Renal cortex interstitium (tissue), 11 donors: ENCODE results near the gene KRT79. TPM values are rescaled to one million over a fixed set of nuclear protein-coding genes. Genes with fewer than 3 reads are reported as not detected.
"Not testable (repeated sequence)": the region's sequence is repeated elsewhere in the genome, so short reads cannot be mapped to it uniquely, and the experiment has no call there.

Source experiments
- DNase-seq, 11 donors: peaks; one replicate each; pipeline ENCODE4 v3.0.0-alpha.2; 2013; ENCODE audit warnings: low read depth in 9 of 11, low spot score in 4 of 11; ENCODE audit errors: extremely low read depth in 1 of 11
- polyA plus RNA-seq, 3 donors: library from polyadenylated mRNA; unstranded; fragments of 120-200 nt; gene quantifications; one replicate each; pipeline ENCODE4 v1.2.1, GENCODE V29; 2013; ENCODE audit not compliant: insufficient read length in 3 of 3

Gene KRT79
- polyA plus RNA-seq, 3 donors = not detected

DNA sequence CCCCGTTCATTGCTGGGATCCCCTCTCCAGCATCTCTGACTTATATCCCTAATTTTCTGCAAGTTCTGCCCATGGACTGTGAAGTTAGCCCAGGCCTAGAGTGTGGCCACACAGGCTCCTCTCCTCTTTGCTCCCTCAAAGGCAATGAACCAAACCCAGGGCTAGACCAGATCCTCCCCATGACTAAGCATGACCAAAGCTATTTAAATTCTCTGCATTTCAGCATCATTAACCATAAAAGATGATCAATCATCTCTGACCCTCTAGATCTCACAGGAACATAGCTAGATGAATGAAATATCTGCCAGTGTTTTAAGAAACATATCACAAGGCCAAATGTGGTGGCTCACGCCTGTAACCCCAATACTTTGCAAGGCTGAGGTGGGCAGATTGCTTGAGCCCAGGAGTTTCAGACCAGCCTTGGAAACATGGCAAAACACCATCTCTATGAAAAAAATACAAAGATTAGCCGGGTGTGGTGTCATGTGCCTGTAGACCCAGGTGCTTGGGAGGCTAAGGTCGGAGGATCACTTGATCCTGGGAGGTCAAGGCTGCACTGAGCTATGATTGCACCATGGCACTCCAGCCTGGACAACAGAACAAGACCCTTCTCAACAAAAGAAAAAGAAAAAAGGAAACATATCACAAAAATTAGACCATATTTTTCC lies 36.0 kb downstream of the KRT79 start:
- no peak for DNase-seq

DNA sequence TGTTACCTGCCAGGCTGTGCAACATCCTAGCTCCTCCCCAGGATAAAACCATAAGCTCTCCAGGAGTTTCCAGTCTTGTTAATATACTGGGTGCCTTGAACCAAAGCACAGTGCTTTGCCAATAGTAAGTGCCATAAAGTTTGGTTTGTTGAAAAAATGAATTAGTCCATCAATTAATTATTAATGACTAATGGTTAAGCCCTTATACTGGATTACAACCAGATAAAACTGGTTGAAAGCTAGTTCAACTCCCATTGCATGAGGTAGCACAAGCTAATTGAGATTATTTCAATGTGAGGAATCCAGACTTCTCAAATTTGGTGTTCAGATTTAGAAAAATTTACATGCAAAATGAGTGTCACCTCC lies 36.6 kb downstream of the KRT79 start:
- DNase-seq = no peak

DNA sequence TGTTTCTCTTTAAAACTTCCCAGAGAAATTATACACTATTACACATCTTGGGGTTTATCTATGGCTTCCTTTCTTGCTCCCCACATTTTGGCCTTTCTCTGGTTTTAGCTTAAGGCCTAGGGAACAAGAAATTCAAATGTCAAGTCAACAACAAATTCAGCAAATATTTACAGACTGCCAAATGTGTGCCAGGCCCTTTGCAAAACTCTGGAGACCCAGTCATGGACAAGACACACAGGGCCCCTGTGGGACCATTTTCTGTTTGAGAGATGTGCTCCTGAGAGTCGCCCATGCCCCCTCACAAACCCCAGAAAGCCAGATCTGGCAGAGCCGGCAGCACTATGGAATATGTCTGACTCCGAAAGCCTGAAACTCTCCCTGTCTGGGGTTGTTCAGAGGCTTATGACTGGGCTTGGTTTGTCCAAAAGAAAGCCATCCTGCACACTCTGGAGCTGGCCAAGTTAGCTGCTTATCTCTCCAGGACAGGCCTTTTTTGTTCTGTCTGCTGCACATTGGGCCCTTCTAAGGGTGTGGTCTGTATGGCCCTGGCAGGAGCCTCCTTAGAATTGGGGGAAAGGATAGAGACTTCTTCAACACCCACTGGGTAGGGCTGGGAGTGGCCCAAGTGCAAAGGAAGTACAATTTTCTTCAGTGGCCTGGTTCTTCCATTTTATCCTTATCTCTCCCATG lies 37.1 kb downstream of the KRT79 start:
- no peak for DNase-seq

DNA sequence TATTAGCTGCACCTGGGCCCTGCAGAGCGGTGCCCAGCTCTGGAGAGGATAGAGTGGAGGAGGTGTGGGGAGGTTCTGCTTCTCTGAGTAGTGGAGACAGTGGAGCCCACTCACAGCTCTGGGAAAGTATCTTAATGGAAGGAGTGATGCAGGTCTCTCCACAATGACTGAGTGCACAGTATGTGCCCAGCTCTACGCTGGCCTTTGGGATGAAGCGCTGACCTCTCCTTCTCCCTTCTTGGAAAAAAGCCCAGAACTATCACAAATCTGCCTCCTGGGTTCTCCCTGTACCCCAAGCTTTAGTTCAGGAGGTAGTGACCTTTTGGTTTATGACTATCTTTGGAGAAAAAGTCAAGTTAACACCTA lies 37.7 kb downstream of the KRT79 start:
- no peak for DNase-seq

DNA sequence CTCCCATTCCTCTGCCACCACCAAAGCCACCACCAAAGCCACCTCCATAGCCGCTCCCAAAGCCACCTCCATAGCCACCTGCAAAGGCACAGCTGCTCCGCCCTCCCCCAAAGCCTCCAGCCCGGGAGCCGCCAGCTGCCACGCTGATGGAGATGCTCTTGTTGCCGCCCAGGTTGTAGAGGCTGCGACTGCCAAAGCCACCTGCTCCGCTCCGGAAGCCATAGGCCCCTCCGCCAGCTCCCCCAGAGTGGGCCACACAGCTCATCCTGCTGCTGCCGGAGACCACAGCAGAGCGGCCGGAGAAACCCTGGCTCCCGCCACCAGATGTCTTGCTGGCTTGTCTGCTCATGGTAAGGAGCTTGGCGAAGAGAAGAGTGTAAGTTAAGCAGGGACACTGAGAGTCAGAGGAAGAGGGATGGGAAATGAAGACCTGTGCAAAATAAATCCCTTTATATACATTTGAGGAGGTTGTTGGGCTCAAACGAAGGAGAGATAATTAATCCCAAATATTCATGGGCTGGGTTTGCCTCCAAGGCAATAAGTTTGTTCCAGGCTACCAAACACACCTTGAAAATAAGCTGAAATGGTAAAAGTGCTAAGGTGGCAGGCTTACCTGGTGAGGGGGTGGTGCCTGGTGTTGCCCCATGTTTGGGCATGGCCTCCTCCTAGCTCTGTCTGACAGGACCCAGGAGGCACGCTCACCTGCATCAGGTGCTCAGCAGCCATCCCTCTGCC lies 38.2 kb downstream of the KRT79 start, which contains the start of gene KRT3:
TSS of gene KRT3 (minus strand) at position 424 of the 735 bp plus-strand sequence. CDS start at position 349, 75 bp downstream.
- DNase-seq = no peak

DNA sequence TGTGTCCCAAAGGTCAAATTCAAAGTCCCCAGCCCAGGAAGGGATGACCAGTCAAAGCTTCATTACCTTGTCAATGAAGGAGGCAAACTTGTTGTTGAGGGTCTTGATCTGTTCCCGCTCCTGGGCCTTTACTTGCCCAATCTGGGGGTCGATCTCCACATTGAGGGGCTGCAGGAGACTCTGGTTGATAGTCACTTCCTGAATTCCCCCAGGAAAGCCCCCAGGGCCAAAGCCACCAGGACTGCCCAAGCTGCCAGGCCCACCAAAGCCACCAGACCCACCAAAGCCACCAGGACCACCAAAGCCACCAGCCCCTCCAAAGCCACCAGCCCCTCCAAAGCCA lies 38.8 kb downstream of the KRT79 start:
- not testable (repeated sequence) for DNase-seq

DNA sequence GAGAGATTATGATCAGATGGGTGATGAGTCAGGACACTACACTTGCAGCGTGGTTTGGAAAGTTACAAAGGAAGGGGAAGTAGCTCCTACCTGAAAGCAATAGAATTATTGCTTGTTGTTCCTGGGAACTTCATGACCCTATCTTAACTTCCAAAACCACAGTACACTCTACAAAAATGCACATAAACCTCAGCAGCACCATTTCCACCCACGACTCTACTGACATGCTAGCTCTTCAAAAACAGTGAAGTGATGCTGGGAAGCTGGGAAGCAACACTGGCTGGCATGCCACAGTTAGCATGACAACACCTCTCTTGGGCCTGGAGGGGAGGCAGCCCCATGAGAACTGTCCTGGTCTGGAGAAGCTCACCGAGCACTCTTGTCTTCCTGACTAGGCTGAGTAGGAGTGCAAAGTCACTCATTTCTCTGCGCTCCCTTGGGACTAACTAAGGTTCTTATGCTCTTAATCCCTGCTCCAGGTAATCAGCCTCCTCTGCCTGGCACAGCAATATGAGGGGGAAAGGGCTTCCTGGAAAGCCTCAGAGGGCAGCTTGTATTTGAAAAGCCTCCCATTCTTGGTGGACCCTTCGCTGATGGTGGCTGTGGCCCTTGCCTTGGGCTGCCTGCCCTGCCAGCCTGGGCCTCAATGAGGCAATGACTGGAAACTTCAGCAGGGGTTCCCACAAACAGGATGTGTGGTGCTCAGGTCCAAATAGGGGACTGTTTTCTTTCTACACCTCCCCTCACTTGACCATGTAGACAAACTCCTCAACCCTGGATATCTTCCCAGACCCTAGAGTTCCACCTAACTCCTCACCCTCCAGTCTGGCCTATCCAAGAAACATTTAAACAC lies 39.4 kb downstream of the KRT79 start:
- no peak for DNase-seq

DNA sequence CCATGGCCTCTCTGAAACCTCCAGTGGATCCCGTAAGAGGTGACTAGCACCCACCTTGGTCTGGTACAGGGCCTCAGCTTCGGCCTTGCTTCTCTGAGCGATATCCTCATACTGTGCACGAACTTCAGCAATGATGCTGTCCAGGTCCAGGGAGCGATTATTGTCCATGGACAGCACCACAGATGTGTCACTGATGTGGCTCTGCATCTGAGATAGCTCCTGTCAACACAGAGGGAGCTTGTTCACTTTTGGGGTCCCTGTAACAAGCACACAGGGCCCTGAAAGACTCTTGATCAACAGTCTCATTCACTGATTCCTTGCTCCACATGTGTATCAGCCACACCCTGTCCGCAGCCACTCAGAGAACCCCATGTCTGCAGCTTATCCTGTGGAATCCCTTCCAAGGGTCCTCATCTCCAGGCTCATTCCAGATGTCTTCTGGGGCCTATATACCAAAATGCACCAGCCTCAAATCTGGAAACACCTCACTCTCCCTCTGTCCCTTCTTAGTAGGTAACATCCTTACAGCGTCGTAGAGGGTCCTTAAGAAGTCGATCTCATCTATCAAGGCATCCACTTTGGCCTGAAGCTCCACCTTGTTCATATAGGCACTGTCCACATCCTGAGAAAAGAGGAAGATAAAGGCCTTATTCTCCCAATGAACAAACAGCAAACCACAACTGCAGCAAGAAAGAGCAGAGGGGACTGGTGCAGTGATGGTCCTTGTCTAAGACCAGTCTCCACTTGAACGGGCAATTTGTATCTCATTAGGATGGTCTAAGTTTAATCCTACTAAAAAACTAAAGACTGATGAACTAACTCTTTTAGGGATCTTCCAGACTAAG lies 41.7 kb downstream of the KRT79 start:
- DNase-seq = no peak

DNA sequence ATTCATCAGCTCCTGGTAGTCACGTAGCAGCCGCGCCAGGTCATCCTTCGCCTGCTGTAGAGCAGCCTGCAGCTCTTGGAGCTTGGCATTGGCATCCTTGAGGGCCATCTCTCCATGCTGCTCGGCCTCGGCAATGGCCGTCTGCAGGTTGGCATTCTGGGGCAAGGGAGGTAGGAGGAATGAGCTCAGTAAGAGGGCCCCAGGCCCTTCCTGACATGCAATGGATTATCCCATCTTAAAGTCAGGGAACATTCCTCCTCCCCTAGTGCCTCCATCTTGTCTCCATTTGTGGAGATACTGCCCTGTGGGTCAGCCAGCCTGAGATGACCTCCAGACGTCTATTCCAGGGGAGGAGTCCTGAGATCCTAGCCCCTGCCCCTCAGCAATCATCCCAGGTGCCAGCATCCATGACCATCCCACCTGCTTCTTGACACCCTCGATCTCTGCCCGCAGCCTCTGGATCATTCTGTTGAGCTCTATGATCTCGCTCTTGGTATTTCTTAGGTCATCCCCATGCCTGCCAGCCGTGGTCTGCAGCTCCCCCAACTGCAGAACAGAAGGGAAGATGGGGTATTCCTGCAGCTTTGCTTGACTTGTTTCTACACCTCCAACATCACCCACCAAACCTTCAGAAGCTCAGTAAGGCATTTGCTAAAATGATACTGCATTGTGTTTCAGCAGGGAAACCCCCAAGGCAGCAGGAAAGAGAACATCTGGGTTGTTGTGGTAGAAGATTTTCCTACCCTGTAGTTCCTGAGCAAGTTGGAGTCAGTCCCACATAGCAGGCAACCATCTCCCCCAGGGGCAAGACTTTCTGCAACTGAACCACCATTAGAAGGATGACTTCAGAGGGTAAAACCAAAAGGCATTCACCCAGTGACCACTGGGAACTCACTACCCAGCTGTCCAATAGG lies 42.6 kb downstream of the KRT79 start:
- no peak for DNase-seq

DNA sequence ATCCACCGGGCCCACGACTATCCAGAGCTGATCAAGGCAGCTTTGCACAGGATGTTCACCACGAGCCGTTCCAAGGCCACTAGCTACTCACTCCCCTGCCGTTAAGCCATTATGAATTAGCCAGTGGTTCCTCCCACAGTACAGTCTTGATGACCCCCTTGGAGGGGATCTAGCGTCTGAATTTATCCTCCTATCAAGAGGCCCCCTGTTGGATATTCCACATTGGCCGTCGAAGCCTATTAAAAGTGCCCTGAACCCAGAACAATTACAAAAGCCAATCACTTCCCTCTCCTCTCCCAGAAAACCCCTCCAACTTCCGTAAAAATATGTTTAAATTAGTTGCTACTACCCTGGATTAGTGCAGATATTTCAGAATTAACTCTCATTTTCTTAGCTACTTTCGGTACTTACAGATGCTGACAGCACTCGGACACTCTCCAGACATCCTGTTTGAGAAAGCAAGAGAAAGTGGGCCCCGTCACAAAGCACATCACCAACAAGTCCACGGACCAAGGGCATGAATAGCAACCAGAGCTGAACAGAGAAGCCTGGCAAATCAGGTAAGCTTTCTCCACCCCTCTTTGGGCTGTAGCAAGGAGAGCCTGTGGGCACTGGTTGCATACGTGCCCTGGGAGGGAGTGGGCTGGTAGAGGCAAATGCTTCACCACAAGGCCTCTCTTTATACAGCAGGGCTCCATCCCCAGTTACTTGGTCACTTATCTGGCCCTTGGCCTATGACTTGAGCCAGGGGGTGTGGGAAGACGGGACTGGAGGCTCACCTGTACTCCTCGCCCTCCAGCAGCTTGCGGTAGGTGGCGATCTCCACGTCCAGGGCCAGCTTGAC lies 43.5 kb downstream of the KRT79 start:
- no peak for DNase-seq

DNA sequence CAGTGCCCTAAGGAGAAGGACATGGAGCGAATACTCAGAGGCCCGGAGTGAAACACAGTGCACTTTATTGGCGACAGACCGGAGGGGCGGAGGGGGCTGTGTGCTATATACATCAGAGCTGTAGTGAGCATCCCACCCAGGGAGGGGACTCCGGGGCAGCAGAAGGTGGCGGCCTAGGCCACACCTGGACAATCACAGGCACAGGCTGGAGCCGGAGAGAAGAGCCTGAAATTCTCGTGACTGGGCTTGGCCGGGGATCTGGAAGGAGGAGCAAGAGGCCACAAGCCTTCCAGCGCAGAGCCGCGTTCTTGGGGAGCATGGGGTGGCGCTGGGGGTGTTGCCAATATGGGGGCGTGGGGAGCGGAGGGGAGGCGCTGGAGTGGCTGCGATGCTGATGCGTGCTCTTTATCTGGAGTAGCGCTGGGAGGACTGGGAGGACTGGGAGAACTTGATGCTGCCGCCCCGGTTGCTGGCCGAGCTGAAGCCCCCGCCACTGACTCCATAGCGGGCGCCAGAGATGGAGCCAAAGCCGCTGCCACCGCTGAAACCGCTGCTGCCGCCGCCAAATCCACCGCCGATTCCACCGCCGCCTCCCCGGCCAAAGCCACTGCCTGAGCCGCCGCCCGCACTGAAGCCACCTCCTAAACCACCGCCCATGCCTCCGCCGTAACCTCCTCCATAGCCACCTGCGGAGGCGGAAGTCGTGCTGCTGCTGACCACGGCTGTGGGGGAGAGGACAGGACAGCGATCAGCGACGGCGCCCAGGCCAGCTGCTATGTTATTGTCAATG lies 44.3 kb downstream of the KRT79 start:
- DNase-seq = peak in 3 of 11 donors; percentile 8 to 15 (median 14)

DNA sequence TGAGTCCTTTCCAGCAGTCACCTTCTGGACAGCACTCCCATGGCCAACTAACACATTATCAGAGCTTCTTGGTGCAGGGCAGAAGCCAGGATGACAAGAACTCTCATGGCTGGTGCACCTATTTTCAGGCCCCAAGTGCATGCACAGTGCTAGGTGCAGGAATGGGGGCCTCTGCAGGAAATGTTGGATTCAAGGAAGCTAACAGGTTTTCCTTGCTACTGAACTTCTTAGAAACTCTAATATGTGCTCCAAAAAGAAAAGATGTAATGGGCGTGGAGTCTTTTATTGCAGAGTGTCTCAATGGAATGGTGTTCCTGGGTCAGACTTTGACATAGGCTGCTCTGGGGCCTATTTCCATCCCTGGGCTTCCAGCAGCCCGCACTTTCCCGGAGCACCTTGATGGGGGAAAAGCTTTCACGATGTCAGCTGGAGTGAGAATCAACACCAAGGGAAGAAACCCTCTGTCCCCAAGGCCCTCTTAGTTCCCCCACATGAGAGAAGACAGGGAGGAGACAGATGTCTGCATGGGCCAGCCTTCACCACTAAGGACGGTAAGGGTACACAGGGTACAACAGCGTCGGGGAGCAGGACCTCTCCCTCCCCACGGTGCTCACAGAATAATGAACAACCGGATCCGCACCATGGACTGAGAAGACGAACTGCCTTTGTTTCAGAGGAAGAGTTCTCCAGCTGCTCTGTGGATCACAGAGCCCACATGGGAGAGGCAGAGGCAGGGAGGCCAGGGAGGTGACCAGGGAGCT lies 45.1 kb downstream of the KRT79 start:
- no peak for DNase-seq

DNA sequence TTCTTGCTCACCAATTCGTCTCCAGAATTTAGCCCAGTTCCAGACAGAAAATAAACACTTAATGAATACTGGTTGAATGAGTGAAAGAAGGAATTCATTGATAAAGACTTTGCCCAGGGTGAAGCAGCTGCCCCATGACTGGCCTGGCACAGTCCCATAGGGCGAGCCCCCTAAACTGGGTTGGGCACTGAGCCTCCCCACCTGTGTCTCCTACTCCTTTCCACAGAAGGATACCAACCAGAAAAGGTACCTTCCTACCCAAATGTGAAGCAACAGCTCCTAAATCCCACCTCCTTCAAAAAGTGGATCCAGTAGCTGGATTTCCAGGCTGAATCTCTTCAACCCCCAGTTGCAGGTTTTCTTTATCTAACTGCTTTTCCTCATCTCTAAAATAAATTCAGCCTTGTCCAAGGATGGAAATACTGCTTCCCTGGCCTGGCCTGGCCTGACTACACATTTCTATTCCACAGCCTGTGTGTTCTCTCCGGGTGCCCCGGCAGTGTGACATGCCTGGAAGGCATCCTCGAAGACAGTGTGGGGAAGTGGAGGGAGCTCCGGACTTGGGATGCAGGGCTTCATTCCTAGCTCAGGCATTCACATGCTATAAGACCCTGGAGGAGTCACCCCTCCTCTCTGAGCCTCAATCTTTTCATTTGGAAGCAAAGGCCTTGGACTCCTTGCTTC lies 45.8 kb downstream of the KRT79 start:
- no peak for DNase-seq

DNA sequence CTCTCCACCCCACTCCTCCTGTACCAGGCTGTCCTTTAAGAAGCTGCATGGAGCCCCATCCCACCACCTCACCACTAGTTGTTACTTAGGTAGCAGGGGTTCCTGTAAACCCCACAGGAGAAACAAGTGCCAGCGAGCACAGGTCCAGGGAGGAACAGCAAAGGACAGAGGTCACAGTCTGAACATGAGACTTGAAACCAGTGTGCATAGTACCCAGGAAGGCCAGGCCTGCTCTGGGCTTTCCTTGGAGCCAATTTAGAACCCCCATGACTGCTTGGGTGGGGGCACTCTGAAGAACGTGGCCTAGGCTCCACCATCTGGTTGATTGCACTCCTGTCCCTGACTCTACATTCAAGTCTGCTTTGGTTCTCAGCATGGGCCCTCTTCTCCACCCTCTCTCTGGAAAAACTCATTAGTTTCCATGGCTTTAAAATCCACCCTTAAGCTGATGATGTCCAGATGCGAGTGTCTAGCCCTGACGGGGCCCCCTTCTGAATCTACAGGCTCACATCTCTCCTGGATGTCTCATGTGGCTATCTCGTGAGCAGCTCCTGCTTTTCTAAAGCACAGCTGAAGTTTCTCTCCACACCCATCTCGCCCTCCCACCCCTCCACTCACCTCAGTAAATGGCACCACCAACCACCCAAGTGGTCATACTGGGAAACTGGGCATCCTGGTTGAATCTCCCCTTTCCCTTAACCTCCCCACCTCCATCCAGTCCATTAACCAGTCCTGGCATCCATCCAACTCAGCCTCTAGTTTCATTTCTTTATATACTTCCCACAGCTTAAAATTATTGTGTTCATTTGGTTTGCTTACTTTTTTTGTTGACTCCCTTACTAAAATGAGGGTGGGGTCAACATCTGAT lies 46.6 kb downstream of the KRT79 start:
- no peak for DNase-seq
